Middle frontal gyrus (tissue), 1 donor: ENCODE measurements around the gene FOXR2.

ENCODE experiments used
- DNase-seq: peaks from one replicate; pipeline ENCODE4 v3.0.0-alpha.2; 2015; ENCODE audit warnings: low spot score; ENCODE audit errors: extremely low spot score

Gene FOXR2

DNA sequence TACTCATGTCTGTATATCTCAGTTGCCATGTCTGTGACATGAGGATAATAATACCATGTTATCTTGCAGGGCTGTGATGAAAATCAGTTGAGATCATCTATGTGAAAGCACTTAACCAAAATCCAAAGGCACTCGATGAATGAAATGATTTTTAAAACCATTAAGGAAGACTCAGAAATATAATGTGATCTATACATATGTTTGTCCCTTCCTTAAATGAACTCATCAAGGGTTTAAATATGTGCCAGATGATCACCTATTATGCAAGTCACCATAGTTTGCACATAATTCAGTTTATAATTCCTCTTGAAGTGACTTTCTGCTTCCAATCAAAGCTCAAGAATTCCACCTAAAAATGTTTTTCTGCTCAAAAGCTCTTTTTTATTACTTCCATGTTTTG, at the start of gene FOXR2:
Gene FOXR2 (plus strand): TSS at position 301 of the 400 bp plus-strand sequence. CDS start 312 bp downstream, outside the sequence.
- no peak for DNase-seq

- DNase-seq = no peak
Observed at GRCh38 chrX:55579115-55579514, 44.1 kb upstream of the FOXR2 start.

DNA sequence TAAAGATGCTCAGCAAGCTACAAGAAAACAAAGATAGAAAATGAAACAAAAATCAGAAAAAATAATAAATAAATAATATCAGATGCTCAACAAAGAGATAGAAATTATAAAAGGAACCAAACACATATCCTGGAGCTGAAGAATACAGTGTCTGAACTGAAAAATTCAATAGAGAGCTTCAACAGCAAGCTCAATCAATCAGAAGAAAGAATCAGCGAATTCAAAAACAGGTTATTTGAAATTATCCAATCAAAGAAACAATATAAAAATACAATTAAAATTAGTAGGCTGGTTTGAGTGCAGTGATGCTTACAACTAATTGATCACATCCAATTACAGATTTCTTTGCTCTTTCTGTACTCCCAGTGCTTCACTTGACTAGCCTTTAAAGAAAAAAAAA, 40.8 kb upstream of the FOXR2 start:
- DNase-seq = no peak

- DNase-seq = no peak
Observed at GRCh38 chrX:55593296-55593695, 29.9 kb upstream of the FOXR2 start.

DNA sequence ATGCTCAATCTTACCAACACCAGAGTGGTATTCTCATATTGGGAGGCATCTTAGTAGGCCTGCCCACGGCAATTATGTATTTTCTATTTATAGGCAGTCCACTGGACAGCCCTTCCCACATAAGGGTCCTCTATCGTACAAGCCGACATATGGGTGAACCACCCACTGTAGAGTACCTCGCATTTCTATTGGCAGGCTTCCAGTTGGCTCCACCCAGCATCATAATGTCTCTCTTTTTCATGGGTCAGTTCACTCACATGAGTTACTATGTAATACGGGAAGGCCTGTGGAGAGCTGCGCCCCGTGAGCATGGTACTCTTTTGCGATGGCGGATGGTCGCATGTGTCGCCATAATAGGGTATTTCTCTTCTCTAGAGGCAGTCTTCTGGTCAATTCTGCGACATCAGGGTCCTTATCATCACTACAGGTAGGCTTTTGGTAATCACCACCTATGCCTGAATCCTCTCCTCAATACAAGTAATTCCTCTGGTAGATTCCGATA, 29.4 kb upstream of the FOXR2 start:
- no peak for DNase-seq

- DNase-seq = no peak
Observed at GRCh38 chrX:55598333-55598732, 24.9 kb upstream of the FOXR2 start.

DNA sequence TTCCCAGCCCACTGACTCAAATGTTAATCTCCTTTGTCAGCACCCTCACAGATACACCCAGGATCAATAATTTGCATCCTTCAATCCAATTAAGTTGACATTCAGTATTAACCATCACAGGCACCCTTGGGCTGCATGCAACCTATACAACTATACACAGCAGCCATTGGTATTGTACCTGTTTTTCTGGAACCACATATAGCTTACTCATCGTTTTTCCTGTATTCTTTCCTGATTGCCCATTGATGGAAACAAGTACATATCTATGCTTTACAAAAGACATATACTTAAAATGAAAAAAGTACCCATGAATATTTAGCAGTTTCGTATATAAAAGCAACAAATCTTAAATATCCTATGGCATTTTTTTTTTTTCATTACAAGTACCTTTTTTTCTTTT, 3.7 kb upstream of the FOXR2 start:
- DNase-seq = no peak

DNA sequence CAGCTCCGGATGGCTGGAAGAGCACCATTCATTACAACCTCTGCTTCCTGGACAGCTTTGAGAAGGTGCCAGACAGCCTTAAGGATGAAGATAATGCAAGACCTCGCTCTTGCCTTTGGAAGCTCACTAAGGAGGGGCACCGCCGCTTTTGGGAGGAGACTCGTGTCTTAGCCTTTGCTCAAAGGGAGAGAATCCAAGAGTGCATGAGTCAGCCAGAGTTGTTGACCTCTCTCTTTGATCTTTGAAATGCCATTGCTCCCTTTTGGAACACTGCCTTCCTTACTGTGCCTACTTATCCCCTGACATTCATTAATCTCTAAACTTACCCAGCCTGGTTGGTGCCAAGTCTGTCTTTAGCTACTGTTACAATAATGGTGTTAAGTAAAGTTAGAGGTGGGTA, 1.2 kb downstream of the FOXR2 start:
- no peak for DNase-seq

- no peak for DNase-seq
Observed at GRCh38 chrX:55636109-55636508, 12.9 kb downstream of the FOXR2 start.

DNA sequence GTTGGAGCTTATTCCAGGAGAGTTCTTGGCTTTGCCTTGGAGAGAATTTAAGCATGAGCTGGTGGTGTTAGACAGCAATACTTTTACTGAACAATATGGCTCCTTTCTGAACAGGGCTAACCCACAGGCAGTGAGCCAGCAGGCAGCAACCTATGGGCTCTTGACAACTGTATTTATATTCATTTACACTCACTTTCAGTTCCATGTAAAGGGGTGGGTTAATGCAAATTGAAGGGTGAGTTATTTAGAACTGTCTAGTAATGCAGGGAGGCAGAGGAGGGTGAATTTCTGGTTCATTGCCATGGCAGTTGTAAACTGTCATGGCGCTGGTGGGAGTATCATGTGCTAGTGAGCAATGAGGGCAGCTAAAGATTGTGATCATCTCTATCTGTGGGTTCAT, 15.7 kb downstream of the FOXR2 start:
- DNase-seq = no peak

GRCh38 chrX:55640854-55641253, 17.7 kb downstream of the FOXR2 start:
- no peak for DNase-seq

- DNase-seq = no peak
Observed at GRCh38 chrX:55648434-55648833, 25.2 kb downstream of the FOXR2 start.

DNA sequence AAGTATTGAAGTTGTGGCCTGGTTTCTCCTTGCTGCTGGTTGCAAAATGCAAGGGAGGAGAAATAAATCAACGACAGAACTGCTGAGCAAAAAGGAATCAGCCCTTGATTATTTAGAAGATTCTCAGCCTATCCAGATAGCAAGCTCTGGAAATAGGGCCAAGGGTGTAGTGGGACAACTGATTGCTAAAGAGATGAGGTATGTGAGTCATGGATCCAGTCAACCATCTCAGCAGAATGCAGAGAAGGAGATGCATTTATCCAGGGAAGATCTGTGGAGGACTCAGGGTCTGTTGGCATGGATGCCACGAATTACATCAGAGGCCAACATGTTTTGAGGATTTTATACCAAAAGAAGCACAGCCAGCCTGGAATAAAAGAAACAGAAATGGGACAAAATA, 36.7 kb downstream of the FOXR2 start:
- no peak for DNase-seq

DNA sequence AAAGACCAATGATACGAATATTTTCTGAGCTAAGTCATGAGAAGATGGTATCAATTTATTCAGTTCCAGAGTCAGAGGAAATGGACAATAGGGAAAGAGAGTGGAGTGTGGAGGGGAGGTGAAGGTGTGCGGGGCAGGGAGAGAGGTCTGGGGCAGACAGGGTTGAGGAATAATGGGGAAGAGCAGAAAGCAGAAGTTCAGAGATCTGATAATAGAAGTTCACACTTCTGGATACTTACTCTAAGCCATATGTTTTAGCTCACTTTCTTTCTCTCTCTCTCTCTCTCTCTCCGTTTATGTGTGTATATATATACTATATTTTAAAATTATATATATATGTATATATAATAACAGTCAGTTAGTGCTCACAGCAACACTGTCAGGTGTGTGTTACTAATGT, 40.4 kb downstream of the FOXR2 start:
- DNase-seq = no peak

DNA sequence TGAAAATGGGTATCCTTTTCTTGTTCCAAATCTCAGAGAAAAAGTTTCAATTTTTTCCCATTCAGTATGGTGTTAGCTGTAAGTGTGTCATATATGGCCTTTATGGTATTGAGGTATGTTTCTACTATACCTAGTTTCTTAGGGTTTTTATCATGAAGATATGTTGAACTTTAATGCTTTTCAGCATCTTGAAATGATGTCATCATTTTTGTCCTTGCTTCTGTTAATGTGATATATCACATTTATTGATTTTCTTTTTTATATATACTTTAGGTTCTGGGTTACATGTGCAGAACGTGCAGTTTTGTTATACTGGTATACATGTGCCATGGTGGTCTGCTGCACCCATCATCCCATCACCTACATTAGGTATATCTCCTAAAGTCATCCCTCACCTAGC, 44.9 kb downstream of the FOXR2 start:
- DNase-seq = no peak
